Measurements from ENCODE around the gene FLNB.

The FLNB gene

GRCh38 chr3:58135712-58136543 is 127.7 kb downstream of the FLNB start:
- TF ChIP-seq CEBPB (IDR thresholded peaks at IDR 0.05) (no peak), ZBTB7A (IDR thresholded peaks at IDR 0.05; ENCODE audit: low read depth) (no peak), NFIC (IDR thresholded peaks at IDR 0.05) (no peak), EGR1 (IDR thresholded peaks at IDR 0.05) (no peak), FOXM1 (IDR thresholded peaks at IDR 0.05; ENCODE audit: borderline replicate concordance, low read depth) (no peak), YY1 (IDR thresholded peaks at IDR 0.05; ENCODE audit: low read depth) (no peak), EP300 (IDR thresholded peaks at IDR 0.05; ENCODE audit: borderline replicate concordance) (no peak), TEAD4 (IDR thresholded peaks at IDR 0.05) (no peak), CREB1 (IDR thresholded peaks at IDR 0.05; ENCODE audit: low read depth) (no peak)
- TF ChIP-seq, protein P1, sequence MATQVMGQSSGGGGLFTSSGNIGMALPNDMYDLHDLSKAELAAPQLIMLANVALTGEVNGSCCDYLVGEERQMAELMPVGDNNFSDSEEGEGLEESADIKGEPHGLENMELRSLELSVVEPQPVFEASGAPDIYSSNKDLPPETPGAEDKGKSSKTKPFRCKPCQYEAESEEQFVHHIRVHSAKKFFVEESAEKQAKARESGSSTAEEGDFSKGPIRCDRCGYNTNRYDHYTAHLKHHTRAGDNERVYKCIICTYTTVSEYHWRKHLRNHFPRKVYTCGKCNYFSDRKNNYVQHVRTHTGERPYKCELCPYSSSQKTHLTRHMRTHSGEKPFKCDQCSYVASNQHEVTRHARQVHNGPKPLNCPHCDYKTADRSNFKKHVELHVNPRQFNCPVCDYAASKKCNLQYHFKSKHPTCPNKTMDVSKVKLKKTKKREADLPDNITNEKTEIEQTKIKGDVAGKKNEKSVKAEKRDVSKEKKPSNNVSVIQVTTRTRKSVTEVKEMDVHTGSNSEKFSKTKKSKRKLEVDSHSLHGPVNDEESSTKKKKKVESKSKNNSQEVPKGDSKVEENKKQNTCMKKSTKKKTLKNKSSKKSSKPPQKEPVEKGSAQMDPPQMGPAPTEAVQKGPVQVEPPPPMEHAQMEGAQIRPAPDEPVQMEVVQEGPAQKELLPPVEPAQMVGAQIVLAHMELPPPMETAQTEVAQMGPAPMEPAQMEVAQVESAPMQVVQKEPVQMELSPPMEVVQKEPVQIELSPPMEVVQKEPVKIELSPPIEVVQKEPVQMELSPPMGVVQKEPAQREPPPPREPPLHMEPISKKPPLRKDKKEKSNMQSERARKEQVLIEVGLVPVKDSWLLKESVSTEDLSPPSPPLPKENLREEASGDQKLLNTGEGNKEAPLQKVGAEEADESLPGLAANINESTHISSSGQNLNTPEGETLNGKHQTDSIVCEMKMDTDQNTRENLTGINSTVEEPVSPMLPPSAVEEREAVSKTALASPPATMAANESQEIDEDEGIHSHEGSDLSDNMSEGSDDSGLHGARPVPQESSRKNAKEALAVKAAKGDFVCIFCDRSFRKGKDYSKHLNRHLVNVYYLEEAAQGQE (IDR thresholded peaks at IDR 0.05; ENCODE audit: low read depth): no peak

DNA sequence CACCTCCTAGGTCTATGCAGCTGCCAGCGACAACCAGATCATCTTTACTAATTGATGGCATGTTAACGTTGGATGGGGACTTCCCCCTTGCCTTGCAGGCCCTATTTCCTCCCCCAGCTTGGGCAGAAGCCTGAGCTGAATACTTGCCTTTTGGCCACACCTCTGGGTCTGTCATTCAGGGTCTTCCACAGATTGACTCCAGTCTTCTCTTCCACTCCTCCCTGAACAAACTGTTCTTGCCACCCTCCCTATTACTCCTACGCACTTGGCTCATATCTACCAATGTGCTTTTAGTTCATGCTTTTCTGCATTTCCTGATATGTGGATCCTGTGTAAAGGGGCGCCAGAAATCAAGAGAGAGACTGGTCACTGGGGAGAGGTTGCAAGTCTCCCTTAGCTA is 129.1 kb downstream of the FLNB start:
- TF ChIP-seq FOXM1 (IDR thresholded peaks at IDR 0.05; ENCODE audit: borderline replicate concordance, low read depth): no peak
- no peak for TF ChIP-seq CEBPB (IDR thresholded peaks at IDR 0.05)
- TF ChIP-seq YY1 (IDR thresholded peaks at IDR 0.05; ENCODE audit: low read depth): no peak
- no peak for TF ChIP-seq TCF12 (IDR thresholded peaks at IDR 0.05; ENCODE audit: low read depth)
- no peak for TF ChIP-seq CREB1 (IDR thresholded peaks at IDR 0.05; ENCODE audit: low read depth)
- TF ChIP-seq EP300 (IDR thresholded peaks at IDR 0.05; ENCODE audit: borderline replicate concordance): no peak
- TF ChIP-seq ZBTB7A (IDR thresholded peaks at IDR 0.05; ENCODE audit: low read depth): no peak

GRCh38 chr3:58141766-58142345 is 133.6 kb downstream of the FLNB start:
- no peak for TF ChIP-seq TCF12 (IDR thresholded peaks at IDR 0.05; ENCODE audit: low read depth)
- TF ChIP-seq YY1 (IDR thresholded peaks at IDR 0.05; ENCODE audit: low read depth): no peak
- TF ChIP-seq TEAD4 (IDR thresholded peaks at IDR 0.05): no peak
- TF ChIP-seq CEBPB (IDR thresholded peaks at IDR 0.05): no peak
- no peak for TF ChIP-seq FOXM1 (IDR thresholded peaks at IDR 0.05; ENCODE audit: borderline replicate concordance, low read depth)
- no peak for TF ChIP-seq TAF1 (IDR thresholded peaks at IDR 0.05; ENCODE audit: low read depth)
- no peak for TF ChIP-seq USF1 (IDR thresholded peaks at IDR 0.05)
- no peak for TF ChIP-seq NFIC (IDR thresholded peaks at IDR 0.05)
- TF ChIP-seq EP300 (IDR thresholded peaks at IDR 0.05; ENCODE audit: borderline replicate concordance): no peak
- no peak for TF ChIP-seq CREB1 (IDR thresholded peaks at IDR 0.05; ENCODE audit: low read depth)
- no peak for TF ChIP-seq MAX (IDR thresholded peaks at IDR 0.05)
- TF ChIP-seq ZBTB7A (IDR thresholded peaks at IDR 0.05; ENCODE audit: low read depth): no peak
- no peak for TF ChIP-seq EGR1 (IDR thresholded peaks at IDR 0.05)
- TF ChIP-seq, protein P1 (IDR thresholded peaks at IDR 0.05; ENCODE audit: low read depth): no peak
- no peak for TF ChIP-seq RAD21 (IDR thresholded peaks at IDR 0.05; ENCODE audit: low read depth)

GRCh38 chr3:58143417-58144055 is 135.3 kb downstream of the FLNB start:
- TF ChIP-seq CEBPB (IDR thresholded peaks at IDR 0.05) (no peak), NFIC (IDR thresholded peaks at IDR 0.05) (no peak)

- TF ChIP-seq TEAD4 (IDR thresholded peaks at IDR 0.05) (no peak), EGR1 (IDR thresholded peaks at IDR 0.05) (no peak), EP300 (IDR thresholded peaks at IDR 0.05; ENCODE audit: borderline replicate concordance) (no peak), NFIC (IDR thresholded peaks at IDR 0.05) (no peak), YY1 (IDR thresholded peaks at IDR 0.05; ENCODE audit: low read depth) (no peak), FOXM1 (IDR thresholded peaks at IDR 0.05; ENCODE audit: borderline replicate concordance, low read depth) (no peak), CEBPB (IDR thresholded peaks at IDR 0.05) (no peak), TCF12 (IDR thresholded peaks at IDR 0.05; ENCODE audit: low read depth) (no peak), CREB1 (IDR thresholded peaks at IDR 0.05; ENCODE audit: low read depth) (no peak), ZBTB7A (IDR thresholded peaks at IDR 0.05; ENCODE audit: low read depth) (no peak)
- TF ChIP-seq, protein P1 (IDR thresholded peaks at IDR 0.05; ENCODE audit: low read depth): no peak
These were observed 136.5 kb downstream of the FLNB start for GRCh38 chr3:58144478-58145325.

Data from Ishikawa (cell line).